ENCODE data around the gene HSPA8. TPM values are rescaled to one million over a fixed set of nuclear protein-coding genes. Genes with fewer than 3 reads are reported as not detected.

The HSPA8 gene
- total and polyA plus RNA-seq, 2 of the 8 experiments (the other 6 are each of a cell fraction or from before 2014, with no cell fraction given) = 1,491 to 2,155 TPM

- TF ChIP-seq CHD7 (IDR thresholded peaks at IDR 0.05; ENCODE audit: insufficient replicate concordance, low read length) = no peak
- TF ChIP-seq GABPA (IDR thresholded peaks at IDR 0.05; ENCODE audit: borderline replicate concordance, insufficient read depth, low read length) = no peak
- TF ChIP-seq JUND (IDR thresholded peaks at IDR 0.05; ENCODE audit: low read length) = no peak
- TF ChIP-seq BACH1 (IDR thresholded peaks at IDR 0.05; ENCODE audit: low read length) = no peak
- no peak for TF ChIP-seq POU5F1 (IDR thresholded peaks at IDR 0.05; ENCODE audit: low read depth, low read length)
- TF ChIP-seq RNF2 (IDR thresholded peaks at IDR 0.05; ENCODE audit: borderline replicate concordance, low read depth, low read length, missing control alignments, poor library complexity, severe bottlenecking) = no peak
- TF ChIP-seq HDAC6 (IDR thresholded peaks at IDR 0.05; ENCODE audit: low read depth, low read length) = no peak
Measured at GRCh38 chr11:123069908-123070821, 8.2 kb upstream of the HSPA8 start (continued).
